ENCODE data around the gene CNOT9.

CNOT9 gene

GRCh38 chr2:218642786-218643185 is 74.1 kb downstream of the CNOT9 start:
- no peak for TF ChIP-seq CTCF (IDR thresholded peaks at IDR 0.05; ENCODE audit: low read depth, low read length, missing control alignments)
- no peak overlapping the region for H3K4me3 ChIP-seq (replicated peaks; ENCODE audit: low read depth, low read length)
- no peak for DNase-seq (ENCODE audit: extremely low read depth, low read depth)

DNA sequence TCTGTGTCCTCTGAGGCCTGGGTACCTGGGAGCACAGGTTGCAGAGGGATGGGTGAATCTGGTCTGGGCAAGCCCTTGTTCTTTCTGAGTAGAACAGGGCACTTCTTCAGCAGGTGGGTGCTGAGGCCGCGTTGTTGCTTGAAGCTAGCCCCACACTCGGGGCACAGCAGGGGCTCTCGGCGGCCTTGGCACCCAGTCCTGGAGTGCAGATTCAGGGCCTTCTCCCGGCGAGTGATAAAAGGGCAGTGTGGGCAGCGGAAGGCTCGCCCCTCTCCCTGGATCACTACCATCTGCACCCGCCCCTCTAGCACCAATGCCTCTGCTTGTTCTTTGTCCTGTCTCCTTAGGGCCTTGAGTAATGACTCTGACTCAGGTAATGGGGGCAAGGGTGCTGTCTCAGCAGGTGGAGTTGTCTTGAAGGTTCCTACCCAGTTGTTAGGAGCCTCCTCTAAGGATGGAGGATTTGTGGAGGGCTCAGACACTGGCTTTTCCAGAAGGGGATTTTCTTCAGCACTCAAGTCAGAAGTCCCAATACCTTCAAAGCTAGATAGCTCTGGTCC is 75.2 kb downstream of the CNOT9 start:
- TF ChIP-seq CTCF (IDR thresholded peaks at IDR 0.05; ENCODE audit: low read depth, low read length, missing control alignments) = no peak
- no peak for DNase-seq (ENCODE audit: extremely low read depth, low read depth)
- no peak overlapping the region for H3K4me3 ChIP-seq (replicated peaks; ENCODE audit: low read depth, low read length)

DNA sequence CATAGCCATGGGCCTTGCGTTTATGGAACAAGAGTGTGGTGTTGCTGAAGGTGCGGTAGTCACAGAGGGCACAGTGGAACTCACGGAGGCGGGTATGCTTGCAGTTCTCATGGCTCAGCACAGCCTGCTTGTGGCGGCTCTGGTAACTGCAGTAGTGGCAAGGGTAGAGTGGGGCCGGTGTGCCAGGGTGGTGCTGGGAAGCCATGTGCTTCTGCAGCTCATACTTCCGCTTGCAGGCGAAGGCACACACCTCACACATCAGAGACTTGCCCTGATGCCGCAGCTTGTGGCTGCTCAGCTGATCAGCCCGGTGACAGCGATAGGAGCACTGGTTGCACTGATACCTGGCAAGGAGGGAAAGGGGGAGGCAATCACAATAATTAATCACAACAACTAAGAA is 76.1 kb downstream of the CNOT9 start:
- no peak for DNase-seq (ENCODE audit: extremely low read depth, low read depth)
- no peak for TF ChIP-seq CTCF (IDR thresholded peaks at IDR 0.05; ENCODE audit: low read depth, low read length, missing control alignments)
- H3K4me3 ChIP-seq (replicated peaks; ENCODE audit: low read depth, low read length) = no peak overlapping the region

DNA sequence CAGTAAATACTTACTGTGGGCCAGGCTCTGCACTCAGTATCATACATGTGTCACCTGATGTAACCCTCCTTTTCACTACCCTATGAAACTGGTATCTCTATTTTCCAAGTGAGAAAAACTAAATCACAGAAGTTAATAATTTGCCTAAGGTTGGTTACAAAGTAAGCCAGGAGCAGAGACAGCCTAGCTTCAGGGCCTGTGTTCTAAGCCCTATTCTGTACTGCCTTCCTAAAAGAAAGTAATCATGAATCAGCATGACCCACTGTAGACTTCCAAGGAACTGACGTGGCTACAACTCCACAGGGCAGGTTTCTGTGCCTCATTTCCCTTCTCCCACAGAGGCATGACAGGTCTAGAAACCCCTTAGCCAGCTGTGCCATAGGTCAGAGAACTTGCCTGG is 76.5 kb downstream of the CNOT9 start:
- TF ChIP-seq CTCF (IDR thresholded peaks at IDR 0.05; ENCODE audit: low read depth, low read length, missing control alignments) = no peak
- no peak for DNase-seq (ENCODE audit: extremely low read depth, low read depth)
- no peak overlapping the region for H3K4me3 ChIP-seq (replicated peaks; ENCODE audit: low read depth, low read length)
